ENCODE measurements around the gene EXTL1. TPM values are rescaled to one million over a fixed set of nuclear protein-coding genes. Genes with fewer than 3 reads are reported as not detected.

Gene EXTL1
- total and polyA plus RNA-seq, 7 experiments from 2014 or later = 0.14 to 0.32 TPM; not detected in 5

DNA sequence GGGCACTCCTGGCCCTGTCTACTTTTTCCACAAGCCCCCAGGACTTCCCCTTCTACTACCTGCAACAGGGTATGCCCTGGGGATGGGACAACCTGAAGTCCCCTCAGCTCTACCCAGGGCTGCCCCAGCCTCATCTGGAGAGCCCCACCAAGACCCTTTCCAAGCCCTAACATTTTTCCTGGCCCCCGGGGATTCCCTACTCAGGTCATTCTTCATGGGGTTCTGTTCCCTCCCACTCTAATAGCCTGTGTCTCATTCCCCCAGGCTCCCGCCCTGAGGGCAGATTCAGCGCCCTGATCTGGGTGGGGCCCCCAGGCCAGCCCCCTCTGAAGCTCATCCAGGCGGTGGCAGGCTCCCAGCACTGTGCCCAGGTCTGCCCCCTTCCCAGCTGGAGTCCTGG, 9.6 kb downstream of the EXTL1 start:
- H3K4me3 ChIP-seq (ENCODE audit: low read length) = no peak overlapping the region
- no peak overlapping the region for H3K27ac ChIP-seq (ENCODE audit: low read depth, low read length)
- intact Hi-C loops (cut with micrococcal nuclease) = loop anchor here in 1 of 2 donors (10.0 kb wide), 1 partner anchor 204 kb away; the partner anchor contains the start of gene CEP85
- no peak for ATAC-seq
- DNase-seq = no peak
- H3K27ac Mint-ChIP-seq = no peak overlapping the region
- H3K27me3 Mint-ChIP-seq = peaks cover 0 to 15% (median 0%) of the 10 kb centered on the region in 5 donors
- H3K4me1 ChIP-seq (ENCODE audit: control insufficient read depth in 2 of 2, insufficient read depth in 2 of 2, low read length in 2 of 2) = peaks cover 5 to 6% of the 10 kb centered on the region in 2 donors
- H3K36me3 ChIP-seq (ENCODE audit: control insufficient read depth in 2 of 3, insufficient read depth in 3 of 3, low read length in 3 of 3) = peaks cover 0 to 4% (median 0%) of the 10 kb centered on the region in 3 experiments
- no peaks in the 10 kb centered on the region for H3K27me3 ChIP-seq (ENCODE audit: control insufficient read depth in 2 of 2, insufficient read depth in 2 of 2, low read length in 2 of 2)
- H3K9me3 Mint-ChIP-seq = peaks cover 0 to 1% (median 0%) of the 10 kb centered on the region in 11 donors
- no peaks in the 10 kb centered on the region for H3K36me3 Mint-ChIP-seq
- CTCF ChIA-PET = no interaction called here
- POLR2A ChIA-PET = no interaction called here
- no peaks in the 10 kb centered on the region for H3K9me3 ChIP-seq (ENCODE audit: control insufficient read depth in 2 of 3, low read length in 3 of 3)
- no peak overlapping the region for H3K4me3 Mint-ChIP-seq
- peaks cover 5 to 23% (median 13%) of the 10 kb centered on the region in 7 donors for H3K4me1 Mint-ChIP-seq

DNA sequence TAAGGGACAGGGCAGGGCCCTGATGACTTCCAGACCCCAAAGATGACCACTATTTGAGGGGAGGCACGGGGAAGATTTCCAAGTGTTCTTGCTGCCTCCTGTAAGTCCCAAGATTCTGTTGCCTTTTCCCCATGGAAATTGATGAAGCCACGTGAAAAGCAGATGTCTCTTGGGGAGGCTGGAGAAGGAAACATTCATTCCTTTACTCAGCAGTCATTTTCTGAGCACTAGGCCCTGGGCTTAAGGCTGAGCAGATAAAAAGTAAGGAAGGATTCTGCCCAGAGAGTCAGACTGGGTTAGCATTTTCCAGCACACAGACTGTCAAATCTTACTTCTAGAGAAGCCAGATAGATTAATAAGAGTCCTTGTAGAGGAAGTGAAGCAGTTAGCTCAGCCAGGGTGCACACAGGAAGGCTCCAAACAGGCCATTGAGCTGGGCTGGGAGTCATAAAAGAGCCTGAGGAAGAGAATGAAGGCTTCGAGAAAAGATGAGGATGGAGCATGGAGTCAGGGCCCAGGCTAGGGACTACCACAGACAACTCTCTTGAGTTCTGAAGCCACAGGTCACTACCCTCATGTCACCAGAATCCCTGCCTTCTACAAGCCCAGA, 10.1 kb downstream of the EXTL1 start:
- Mint-ChIP-seq H3K4me3 (no peak overlapping the region), H3K9me3 (peaks cover 0 to 1% (median 0%) of the 10 kb centered on the region in 11 donors), H3K36me3 (no peaks in the 10 kb centered on the region), H3K27me3 (peaks cover 0 to 16% (median 0%) of the 10 kb centered on the region in 5 donors), H3K27ac (no peak overlapping the region), H3K4me1 (peaks cover 5 to 23% (median 14%) of the 10 kb centered on the region in 7 donors)
- no peak for DNase-seq
- Histone ChIP-seq H3K9me3 (ENCODE audit: control insufficient read depth in 2 of 3, low read length in 3 of 3) (no peaks in the 10 kb centered on the region), H3K27ac (ENCODE audit: low read depth, low read length) (no peak overlapping the region), H3K4me3 (ENCODE audit: low read length) (no peak overlapping the region), H3K4me1 (ENCODE audit: control insufficient read depth in 2 of 2, insufficient read depth in 2 of 2, low read length in 2 of 2) (peaks cover 5 to 6% of the 10 kb centered on the region in 2 donors), H3K27me3 (ENCODE audit: control insufficient read depth in 2 of 2, insufficient read depth in 2 of 2, low read length in 2 of 2) (no peaks in the 10 kb centered on the region), H3K36me3 (ENCODE audit: control insufficient read depth in 2 of 3, insufficient read depth in 3 of 3, low read length in 3 of 3) (peaks cover 0 to 4% (median 0%) of the 10 kb centered on the region in 3 experiments)
- CTCF ChIA-PET = no interaction called here
- ATAC-seq = no peak
- POLR2A ChIA-PET = no interaction called here
- intact Hi-C loops (cut with micrococcal nuclease) = loop anchor here in 1 of 2 donors (10.0 kb wide), 1 partner anchor 203 kb away; the partner anchor contains the start of gene CEP85

DNA sequence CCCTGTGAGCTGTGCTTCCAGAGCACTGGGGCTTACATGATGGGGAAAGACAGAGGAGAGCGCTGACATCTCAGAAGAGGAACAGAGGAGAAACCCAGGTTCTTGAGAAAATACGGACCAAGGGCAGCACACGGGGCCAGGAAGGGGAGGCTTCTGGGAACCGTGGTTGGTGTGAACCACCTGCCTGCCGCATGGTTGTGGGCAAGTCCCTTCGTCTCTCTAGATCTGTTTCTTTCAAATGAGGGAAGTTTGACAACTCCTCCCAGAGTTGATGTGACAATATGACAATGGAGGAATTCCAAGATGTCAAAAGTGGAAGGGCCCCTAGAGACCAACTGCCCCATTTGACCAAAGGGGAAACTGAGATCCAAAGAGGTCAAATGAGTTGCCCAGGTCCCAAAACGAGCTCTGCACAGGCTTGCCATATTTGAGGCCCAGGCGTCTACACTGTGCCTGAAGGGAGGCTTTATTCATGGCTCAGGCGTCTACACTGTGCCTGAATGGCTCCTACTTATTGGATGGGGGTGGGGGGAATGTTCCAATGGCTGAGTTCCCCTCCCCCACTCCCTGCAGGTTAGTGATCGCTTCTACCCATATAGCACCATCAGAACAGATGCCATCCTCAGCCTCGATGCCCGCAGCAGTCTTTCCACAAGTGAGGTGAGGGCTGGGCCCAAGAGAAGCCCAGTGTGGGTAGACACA, 11.2 kb downstream of the EXTL1 start:
- CTCF ChIA-PET = no interaction called here
- Mint-ChIP-seq H3K9me3 (peaks cover 0 to 1% (median 0%) of the 10 kb centered on the region in 11 donors), H3K4me1 (peaks cover 1 to 16% (median 9%) of the 10 kb centered on the region in 7 donors), H3K27me3 (peaks cover 0 to 16% (median 0%) of the 10 kb centered on the region in 5 donors), H3K4me3 (peak overlapping the region in 2 of 10 donors; percentile 24 to 53), H3K36me3 (no peaks in the 10 kb centered on the region), H3K27ac (no peak overlapping the region)
- Histone ChIP-seq H3K9me3 (ENCODE audit: control insufficient read depth in 2 of 3, low read length in 3 of 3) (no peaks in the 10 kb centered on the region), H3K4me3 (ENCODE audit: low read length) (no peak overlapping the region), H3K4me1 (ENCODE audit: control insufficient read depth in 2 of 2, insufficient read depth in 2 of 2, low read length in 2 of 2) (peaks cover 5 to 6% of the 10 kb centered on the region in 2 donors), H3K36me3 (ENCODE audit: control insufficient read depth in 2 of 3, insufficient read depth in 3 of 3, low read length in 3 of 3) (peaks cover 0 to 4% (median 0%) of the 10 kb centered on the region in 3 experiments), H3K27ac (ENCODE audit: low read depth, low read length) (no peak overlapping the region), H3K27me3 (ENCODE audit: control insufficient read depth in 2 of 2, insufficient read depth in 2 of 2, low read length in 2 of 2) (no peaks in the 10 kb centered on the region)
- ATAC-seq = no peak
- no peak for DNase-seq
- POLR2A ChIA-PET = no interaction called here
- intact Hi-C loops (cut with micrococcal nuclease) = loop anchor here in 1 of 2 donors (10.0 kb wide), 1 partner anchor 202 kb away; the partner anchor contains the start of gene CEP85

DNA sequence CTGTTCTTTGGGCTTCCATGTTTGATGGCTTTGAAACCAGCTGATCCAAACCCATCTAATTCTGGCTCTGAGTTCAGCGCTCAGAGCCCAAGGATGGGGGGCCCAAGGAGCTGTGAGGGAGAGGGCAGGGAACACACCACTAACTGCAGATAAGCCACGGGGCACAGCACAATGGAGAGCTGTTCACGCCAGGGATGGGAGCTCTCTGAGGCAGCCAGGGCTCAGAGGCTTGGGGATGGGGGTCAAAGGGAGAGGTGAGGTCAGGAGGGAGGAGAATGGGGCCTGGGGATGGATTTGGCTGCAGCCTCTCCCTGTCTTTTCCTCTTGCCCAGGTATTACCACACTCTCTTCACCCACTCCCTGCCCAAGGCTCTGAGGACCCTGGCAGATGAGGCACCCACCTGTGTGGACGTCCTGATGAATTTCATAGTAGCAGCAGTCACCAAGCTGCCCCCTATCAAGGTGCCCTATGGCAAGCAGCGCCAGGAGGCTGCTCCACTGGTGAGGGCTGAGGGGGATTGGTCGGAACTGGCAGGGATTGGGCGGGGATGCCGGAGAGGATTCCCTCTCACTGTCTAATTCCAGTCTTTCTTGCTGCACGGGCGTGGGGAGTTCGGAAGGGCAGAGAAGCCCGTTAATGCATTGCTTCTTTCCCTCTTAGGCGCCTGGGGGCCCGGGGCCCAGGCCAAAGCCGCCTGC, 13.1 kb downstream of the EXTL1 start:
- ATAC-seq (no peak), DNase-seq (no peak)
- Histone ChIP-seq H3K9me3 (ENCODE audit: control insufficient read depth in 2 of 3, low read length in 3 of 3) (no peaks in the 10 kb centered on the region), H3K27ac (ENCODE audit: low read depth, low read length) (peak overlapping the region; percentile 87), H3K36me3 (ENCODE audit: control insufficient read depth in 2 of 3, insufficient read depth in 3 of 3, low read length in 3 of 3) (peaks cover 0 to 4% (median 0%) of the 10 kb centered on the region in 3 experiments), H3K4me1 (ENCODE audit: control insufficient read depth in 2 of 2, insufficient read depth in 2 of 2, low read length in 2 of 2) (peaks cover 5 to 6% of the 10 kb centered on the region in 2 donors), H3K4me3 (ENCODE audit: low read length) (peak overlapping the region; percentile 99), H3K27me3 (ENCODE audit: control insufficient read depth in 2 of 2, insufficient read depth in 2 of 2, low read length in 2 of 2) (no peaks in the 10 kb centered on the region)
- Mint-ChIP-seq H3K9me3 (peaks cover 0 to 1% (median 0%) of the 10 kb centered on the region in 11 donors), H3K4me3 (peak overlapping the region; percentile 93 to 97 (median 96)), H3K27me3 (peaks cover 0 to 16% (median 0%) of the 10 kb centered on the region in 5 donors), H3K4me1 (peaks cover 0 to 15% (median 8%) of the 10 kb centered on the region in 7 donors), H3K27ac (peak overlapping the region in 7 of 9 donors; percentile 29 to 96 (median 85)), H3K36me3 (no peaks in the 10 kb centered on the region)
- POLR2A ChIA-PET = interaction anchor here (0.8 kb wide), 1 partner anchor 283 kb away, joined by 4 read pairs; the partner anchor contains the start of gene CD52
- intact Hi-C loops (cut with micrococcal nuclease) = loop anchor here (1.0 to 10.0 kb wide), 12 partner anchors 36 to 383 kb away; partner anchors contain the start of genes CEP85 (in 2 of the 2), PDIK1L (in 2 of the 2), PAFAH2 (in 1 of the 2) and UBXN11 (in 1 of the 2)
- CTCF ChIA-PET = interaction anchor here (0.8 to 1.5 kb wide), 6 partner anchors 13 to 200 kb away, joined by 3 to 5 read pairs (median 4); partner anchors contain the start of gene CEP85

DNA sequence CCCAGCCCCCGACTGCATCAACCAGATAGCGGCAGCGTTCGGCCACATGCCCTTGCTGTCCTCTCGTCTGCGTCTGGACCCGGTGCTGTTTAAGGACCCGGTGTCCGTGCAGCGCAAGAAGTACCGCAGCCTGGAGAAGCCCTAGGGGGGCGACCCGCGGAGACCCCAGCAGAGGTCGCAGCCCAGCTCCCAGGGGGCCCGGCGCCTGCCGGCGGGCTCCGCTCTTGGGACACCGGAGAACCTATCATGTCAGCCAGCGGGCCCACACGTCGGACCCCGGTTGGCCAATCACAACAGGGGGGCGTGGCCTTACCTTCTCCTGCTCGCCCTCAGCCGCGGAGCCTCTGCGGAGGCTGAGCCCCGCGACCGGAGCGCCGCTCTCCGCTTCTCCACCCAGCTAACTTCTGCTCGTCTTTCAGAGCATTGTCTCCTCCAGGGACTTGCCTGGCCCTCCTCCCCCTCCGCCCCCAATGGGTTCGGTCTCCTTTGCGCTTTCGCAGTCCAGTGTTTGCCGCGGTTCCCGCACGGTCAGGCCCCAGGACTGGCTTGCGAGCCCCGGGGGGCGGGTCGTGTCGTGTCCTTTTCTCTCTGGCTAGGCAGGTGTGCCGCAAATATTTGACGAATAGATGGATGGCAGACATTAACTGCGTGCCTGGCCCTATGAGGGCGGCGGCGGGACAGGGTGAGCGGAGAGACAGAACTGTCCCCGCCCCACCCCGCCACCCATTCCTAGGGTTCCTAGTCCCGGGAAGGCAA, 13.8 kb downstream of the EXTL1 start:
- H3K4me1 Mint-ChIP-seq = peaks cover 0 to 15% (median 8%) of the 10 kb centered on the region in 7 donors
- DNase-seq = peak; percentile 79 to 94 (median 91)
- H3K9me3 Mint-ChIP-seq = peaks cover 0 to 1% (median 0%) of the 10 kb centered on the region in 11 donors
- ChIA-PET POLR2A (no interaction called here), CTCF (interaction anchor here (0.9 to 1.5 kb wide), 5 partner anchors 13 to 199 kb away, joined by 3 to 4 read pairs (median 3); partner anchors contain the start of gene CEP85)
- peak overlapping the region; percentile 87 for H3K27ac ChIP-seq (ENCODE audit: low read depth, low read length)
- peaks cover 5 to 6% of the 10 kb centered on the region in 2 donors for H3K4me1 ChIP-seq (ENCODE audit: control insufficient read depth in 2 of 2, insufficient read depth in 2 of 2, low read length in 2 of 2)
- peak overlapping the region; percentile 99 for H3K4me3 ChIP-seq (ENCODE audit: low read length)
- no peaks in the 10 kb centered on the region for H3K36me3 Mint-ChIP-seq
- peak overlapping the region; percentile 74 to 96 (median 90) for H3K27ac Mint-ChIP-seq
- no peaks in the 10 kb centered on the region for H3K9me3 ChIP-seq (ENCODE audit: control insufficient read depth in 2 of 3, low read length in 3 of 3)
- H3K27me3 ChIP-seq (ENCODE audit: control insufficient read depth in 2 of 2, insufficient read depth in 2 of 2, low read length in 2 of 2) = no peaks in the 10 kb centered on the region
- intact Hi-C loops (cut with micrococcal nuclease) = loop anchor here (1.0 to 10.0 kb wide), 12 partner anchors 37 to 382 kb away; partner anchors contain the start of genes CEP85 (in 2 of the 2), PDIK1L (in 2 of the 2), PAFAH2 (in 1 of the 2) and UBXN11 (in 1 of the 2)
- peaks cover 0 to 16% (median 0%) of the 10 kb centered on the region in 5 donors for H3K27me3 Mint-ChIP-seq
- peak; percentile 97 for ATAC-seq
- peaks cover 0 to 4% (median 0%) of the 10 kb centered on the region in 3 experiments for H3K36me3 ChIP-seq (ENCODE audit: control insufficient read depth in 2 of 3, insufficient read depth in 3 of 3, low read length in 3 of 3)
- H3K4me3 Mint-ChIP-seq = peak overlapping the region; percentile 93 to 97 (median 96)

Measured in naive thymus-derived CD4-positive, alpha-beta T cell (primary cell).